ENCODE results near the gene IL1F10. TPM values are rescaled to one million over a fixed set of nuclear protein-coding genes. Genes with fewer than 3 reads are reported as not detected.
A peak's percentile ranks its signal among the peaks of the same experiment; 100 is the strongest.

The IL1F10 gene
- total and polyA plus RNA-seq, 2 of the 13 experiments (the other 11 are each of a cell fraction or from before 2014, with no cell fraction given): not detected

DNA sequence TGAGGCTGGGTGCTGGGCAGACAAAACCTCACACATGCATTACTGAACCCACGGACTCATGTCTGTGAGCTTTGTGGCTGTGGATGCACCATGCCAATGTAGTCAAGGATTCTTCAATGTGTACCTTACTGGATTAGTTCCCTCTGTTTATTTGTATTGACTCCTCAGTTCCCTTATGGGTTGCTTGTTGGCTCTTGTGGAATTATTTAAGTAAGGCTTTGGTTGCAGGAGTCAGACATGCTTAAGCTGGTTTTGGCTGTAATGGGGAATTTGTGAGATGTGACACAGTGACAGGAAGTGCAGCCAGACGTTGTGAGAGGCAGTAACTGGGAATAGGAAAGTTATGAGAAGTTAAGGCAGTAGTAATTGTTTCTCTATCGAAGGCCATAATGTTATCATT is 46.0 kb downstream of the IL1F10 start:
- H3K4me2 ChIP-seq (ENCODE audit: low read depth, low read length): peak overlapping the region; percentile 13; the same call in 1 of the 2 replicates
- TF ChIP-seq YEATS2 (CRISPR knock-in tag; IDR thresholded peaks at IDR 0.05; ENCODE audit: borderline replicate concordance) (no peak), ZNF552 (CRISPR knock-in tag; IDR thresholded peaks at IDR 0.05; ENCODE audit: borderline replicate concordance) (no peak), GABPA (IDR thresholded peaks at IDR 0.05; ENCODE audit: low read depth, low read length) (no peak), GABPA (CRISPR knock-in tag; IDR thresholded peaks at IDR 0.05; ENCODE audit: low read depth) (peak; percentile 27; the same call in 1 of the 2 replicates), ZNF143 (CRISPR knock-in tag; IDR thresholded peaks at IDR 0.05) (no peak)
- no peak overlapping the region for H3K9ac ChIP-seq (ENCODE audit: insufficient read depth, low read depth, low read length)
- DNase-seq (ENCODE audit: low spot score) (no peak), ATAC-seq (no peak), FAIRE-seq (no peak)
- H3K4me3 ChIP-seq (replicated peaks in 1 of 3; ENCODE audit: insufficient read depth in 1 of 3, low read depth in 2 of 3, low read length in 3 of 3): no peak overlapping the region
- POLR2A ChIA-PET: interaction anchor here (1.0 to 2.4 kb wide), 4 partner anchors 9 to 17 kb away, joined by 3 to 11 read pairs (median 4); partner anchors contain the start of gene IL1RN
- no peaks in the 10 kb centered on the region for H3K79me2 ChIP-seq (ENCODE audit: insufficient read depth, low read length)
- H3K36me3 ChIP-seq (replicated peaks in 1 of 2; ENCODE audit: control insufficient read depth in 1 of 2, insufficient read depth in 2 of 2, low read length in 2 of 2): no peaks in the 10 kb centered on the region
- H3K4me1 ChIP-seq (ENCODE audit: insufficient read depth, low read length): peaks cover 47% of the 10 kb centered on the region
- 29% methylated on average over 3 of the region's 3 CpGs for WGBS (ENCODE audit: low lambda C conversion rate)
- H4K20me1 ChIP-seq (ENCODE audit: insufficient read depth, low read length): no peaks in the 10 kb centered on the region
- intact Hi-C loops (cut with micrococcal nuclease; ENCODE audit: unreplicated experiment): no loop called here
- no peak overlapping the region for H3K27ac ChIP-seq (ENCODE audit: extremely low read length, insufficient read depth, low read length)
- H2AFZ ChIP-seq (ENCODE audit: low read length): no peak overlapping the region
- no peaks in the 10 kb centered on the region for H3K9me3 ChIP-seq (ENCODE audit: low read length)
- BruUV-seq (replicated peaks): no TSS peak
- H3K27me3 ChIP-seq (ENCODE audit: control insufficient read depth in 1 of 2, insufficient read depth in 2 of 2, low read length in 2 of 2): peaks cover 2 to 37% of the 10 kb centered on the region in 2 experiments; a peak in 4 of 5 replicates
- in situ Hi-C loops (cut with HindIII; ENCODE audit: extremely low pct_ligation_motif_present, low pct_unique_long_range_greater_than_20kb): no loop called here
- CTCF ChIA-PET (ENCODE audit: low intra/inter-chr PET ratio, low total read pairs): interaction anchor here (1.4 kb wide), 1 partner anchor 34 kb away, joined by 4 read pairs; no protein-coding TSS in a partner anchor

DNA sequence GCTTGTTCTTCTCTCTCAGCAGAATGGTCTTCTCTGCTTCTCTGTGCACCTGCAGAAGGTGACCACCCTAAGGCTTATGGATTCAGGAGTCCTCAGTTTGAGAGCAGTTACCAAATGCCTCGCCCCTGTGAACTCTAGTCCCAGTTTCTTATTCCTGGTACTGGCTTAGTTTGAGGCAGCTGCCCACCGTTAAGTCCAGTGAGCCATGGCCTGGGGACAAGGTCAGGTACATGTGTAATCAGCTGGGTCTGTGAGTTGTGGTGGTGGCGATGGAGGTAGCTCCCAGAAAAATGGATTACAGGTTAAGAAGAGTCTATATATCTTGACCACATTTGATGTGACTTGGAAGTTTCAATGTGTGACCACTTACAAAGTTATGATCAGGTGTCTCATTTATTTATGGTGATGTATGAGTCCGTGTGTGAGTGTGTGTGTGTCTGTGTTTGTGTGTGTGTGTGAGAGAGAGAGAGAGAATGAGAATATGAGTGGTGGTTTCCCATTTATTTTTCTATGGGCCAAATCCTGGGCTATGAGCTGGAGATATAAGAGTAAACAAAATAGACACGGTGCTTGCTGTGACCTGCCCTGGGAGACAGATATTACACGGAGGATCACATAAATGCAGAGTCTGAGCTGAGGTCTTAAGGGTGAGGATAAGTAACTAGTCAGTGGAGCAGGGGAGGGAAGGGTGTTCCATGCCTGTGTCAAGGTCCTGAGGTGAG is 46.6 kb downstream of the IL1F10 start:
- intact Hi-C loops (cut with micrococcal nuclease; ENCODE audit: unreplicated experiment) (no loop called here), in situ Hi-C loops (cut with HindIII; ENCODE audit: extremely low pct_ligation_motif_present, low pct_unique_long_range_greater_than_20kb) (no loop called here)
- Histone ChIP-seq H3K4me2 (ENCODE audit: low read depth, low read length) (peak overlapping the region; percentile 13; the same call in 1 of the 2 replicates), H3K9me3 (ENCODE audit: low read length) (no peaks in the 10 kb centered on the region), H3K4me1 (ENCODE audit: insufficient read depth, low read length) (peaks cover 47% of the 10 kb centered on the region), H3K79me2 (ENCODE audit: insufficient read depth, low read length) (no peaks in the 10 kb centered on the region), H3K4me3 (replicated peaks in 1 of 3; ENCODE audit: insufficient read depth in 1 of 3, low read depth in 2 of 3, low read length in 3 of 3) (no peak overlapping the region), H3K27ac (ENCODE audit: extremely low read length, insufficient read depth, low read length) (no peak overlapping the region), H4K20me1 (ENCODE audit: insufficient read depth, low read length) (no peaks in the 10 kb centered on the region), H3K36me3 (replicated peaks in 1 of 2; ENCODE audit: control insufficient read depth in 1 of 2, insufficient read depth in 2 of 2, low read length in 2 of 2) (no peaks in the 10 kb centered on the region), H3K27me3 (ENCODE audit: control insufficient read depth in 1 of 2, insufficient read depth in 2 of 2, low read length in 2 of 2) (peaks cover 2 to 41% of the 10 kb centered on the region in 2 experiments; a peak in 4 of 5 replicates), H3K9ac (ENCODE audit: insufficient read depth, low read depth, low read length) (no peak overlapping the region), H2AFZ (ENCODE audit: low read length) (peak overlapping the region; percentile 29)
- no TSS peak for BruUV-seq (replicated peaks)
- ATAC-seq (peak; percentile 41; the same call in 1 of the 3 replicates), FAIRE-seq (no peak), DNase-seq (ENCODE audit: low spot score) (no peak)
- CTCF ChIA-PET (ENCODE audit: low intra/inter-chr PET ratio, low total read pairs): interaction anchor here (1.4 kb wide), 1 partner anchor 34 kb away, joined by 4 read pairs; no protein-coding TSS in a partner anchor
- WGBS (ENCODE audit: low lambda C conversion rate): 6% methylated on average over 6 of the region's 6 CpGs
- POLR2A ChIA-PET: interaction anchor here (1.0 to 2.4 kb wide), 4 partner anchors 10 to 17 kb away, joined by 3 to 11 read pairs (median 4); partner anchors contain the start of gene IL1RN
- TF ChIP-seq HNF4A (CRISPR knock-in tag; IDR thresholded peaks at IDR 0.05): peak; percentile 53
- TF ChIP-seq, protein P1, sequence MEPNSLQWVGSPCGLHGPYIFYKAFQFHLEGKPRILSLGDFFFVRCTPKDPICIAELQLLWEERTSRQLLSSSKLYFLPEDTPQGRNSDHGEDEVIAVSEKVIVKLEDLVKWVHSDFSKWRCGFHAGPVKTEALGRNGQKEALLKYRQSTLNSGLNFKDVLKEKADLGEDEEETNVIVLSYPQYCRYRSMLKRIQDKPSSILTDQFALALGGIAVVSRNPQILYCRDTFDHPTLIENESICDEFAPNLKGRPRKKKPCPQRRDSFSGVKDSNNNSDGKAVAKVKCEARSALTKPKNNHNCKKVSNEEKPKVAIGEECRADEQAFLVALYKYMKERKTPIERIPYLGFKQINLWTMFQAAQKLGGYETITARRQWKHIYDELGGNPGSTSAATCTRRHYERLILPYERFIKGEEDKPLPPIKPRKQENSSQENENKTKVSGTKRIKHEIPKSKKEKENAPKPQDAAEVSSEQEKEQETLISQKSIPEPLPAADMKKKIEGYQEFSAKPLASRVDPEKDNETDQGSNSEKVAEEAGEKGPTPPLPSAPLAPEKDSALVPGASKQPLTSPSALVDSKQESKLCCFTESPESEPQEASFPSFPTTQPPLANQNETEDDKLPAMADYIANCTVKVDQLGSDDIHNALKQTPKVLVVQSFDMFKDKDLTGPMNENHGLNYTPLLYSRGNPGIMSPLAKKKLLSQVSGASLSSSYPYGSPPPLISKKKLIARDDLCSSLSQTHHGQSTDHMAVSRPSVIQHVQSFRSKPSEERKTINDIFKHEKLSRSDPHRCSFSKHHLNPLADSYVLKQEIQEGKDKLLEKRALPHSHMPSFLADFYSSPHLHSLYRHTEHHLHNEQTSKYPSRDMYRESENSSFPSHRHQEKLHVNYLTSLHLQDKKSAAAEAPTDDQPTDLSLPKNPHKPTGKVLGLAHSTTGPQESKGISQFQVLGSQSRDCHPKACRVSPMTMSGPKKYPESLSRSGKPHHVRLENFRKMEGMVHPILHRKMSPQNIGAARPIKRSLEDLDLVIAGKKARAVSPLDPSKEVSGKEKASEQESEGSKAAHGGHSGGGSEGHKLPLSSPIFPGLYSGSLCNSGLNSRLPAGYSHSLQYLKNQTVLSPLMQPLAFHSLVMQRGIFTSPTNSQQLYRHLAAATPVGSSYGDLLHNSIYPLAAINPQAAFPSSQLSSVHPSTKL (CRISPR knock-in tag; IDR thresholded peaks at IDR 0.05): 0 out of 2 replicates have a peak, but pooled peaks have one; percentile 24
- TF ChIP-seq, protein P2, sequence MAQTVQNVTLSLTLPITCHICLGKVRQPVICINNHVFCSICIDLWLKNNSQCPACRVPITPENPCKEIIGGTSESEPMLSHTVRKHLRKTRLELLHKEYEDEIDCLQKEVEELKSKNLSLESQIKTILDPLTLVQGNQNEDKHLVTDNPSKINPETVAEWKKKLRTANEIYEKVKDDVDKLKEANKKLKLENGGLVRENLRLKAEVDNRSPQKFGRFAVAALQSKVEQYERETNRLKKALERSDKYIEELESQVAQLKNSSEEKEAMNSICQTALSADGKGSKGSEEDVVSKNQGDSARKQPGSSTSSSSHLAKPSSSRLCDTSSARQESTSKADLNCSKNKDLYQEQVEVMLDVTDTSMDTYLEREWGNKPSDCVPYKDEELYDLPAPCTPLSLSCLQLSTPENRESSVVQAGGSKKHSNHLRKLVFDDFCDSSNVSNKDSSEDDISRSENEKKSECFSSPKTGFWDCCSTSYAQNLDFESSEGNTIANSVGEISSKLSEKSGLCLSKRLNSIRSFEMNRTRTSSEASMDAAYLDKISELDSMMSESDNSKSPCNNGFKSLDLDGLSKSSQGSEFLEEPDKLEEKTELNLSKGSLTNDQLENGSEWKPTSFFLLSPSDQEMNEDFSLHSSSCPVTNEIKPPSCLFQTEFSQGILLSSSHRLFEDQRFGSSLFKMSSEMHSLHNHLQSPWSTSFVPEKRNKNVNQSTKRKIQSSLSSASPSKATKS (CRISPR knock-in tag; IDR thresholded peaks at IDR 0.05): 0 out of 2 replicates have a peak, but pooled peaks have one; percentile 37
- peak; percentile 19; the same call in 1 of the 2 replicates for TF ChIP-seq ZMYM4 (CRISPR knock-in tag; IDR thresholded peaks at IDR 0.05)
- TF ChIP-seq SALL1 (CRISPR knock-in tag; IDR thresholded peaks at IDR 0.05): peak; percentile 46; the same call in 1 of the 2 replicates
- TF ChIP-seq LCORL (IDR thresholded peaks at IDR 0.05): no peak
- TF ChIP-seq LCORL (CRISPR knock-in tag; IDR thresholded peaks at IDR 0.05): 0 out of 2 replicates have a peak, but pooled peaks have one; percentile 28

Measured in HepG2 (cell line).